D721Med (cell line): ENCODE results near the gene CCDC192.
A peak's percentile ranks its signal among the peaks of the same experiment; 100 is the strongest.
"Not testable (repeated sequence)": the region's sequence is repeated elsewhere in the genome, so short reads cannot be mapped to it uniquely, and the experiment has no call there.

ENCODE experiments used
- DNase-seq: peaks from one replicate; pipeline ENCODE4 v3.0.0; 2011; ENCODE audit warnings: low spot score; ENCODE audit not compliant: insufficient read length
- FAIRE-seq: peaks from 2 replicates; lab custom pipeline; 2011; peaks lifted over from hg19 to GRCh38; lab: Jason Lieb, UNC
- TF ChIP-seq, protein P1 (sequence below): IDR thresholded peaks from 2 replicates; pipeline ENCODE4 v1.5.1; 2012; ENCODE audit warnings: mild to moderate bottlenecking, control low read depth; ENCODE audit not compliant: insufficient read depth; ENCODE audit errors: missing control alignments

Gene CCDC192

GRCh38 chr5:127725673-127726072 is 22.5 kb downstream of the CCDC192 start:
- FAIRE-seq (no peak), DNase-seq (no peak)
- TF ChIP-seq, protein P1, sequence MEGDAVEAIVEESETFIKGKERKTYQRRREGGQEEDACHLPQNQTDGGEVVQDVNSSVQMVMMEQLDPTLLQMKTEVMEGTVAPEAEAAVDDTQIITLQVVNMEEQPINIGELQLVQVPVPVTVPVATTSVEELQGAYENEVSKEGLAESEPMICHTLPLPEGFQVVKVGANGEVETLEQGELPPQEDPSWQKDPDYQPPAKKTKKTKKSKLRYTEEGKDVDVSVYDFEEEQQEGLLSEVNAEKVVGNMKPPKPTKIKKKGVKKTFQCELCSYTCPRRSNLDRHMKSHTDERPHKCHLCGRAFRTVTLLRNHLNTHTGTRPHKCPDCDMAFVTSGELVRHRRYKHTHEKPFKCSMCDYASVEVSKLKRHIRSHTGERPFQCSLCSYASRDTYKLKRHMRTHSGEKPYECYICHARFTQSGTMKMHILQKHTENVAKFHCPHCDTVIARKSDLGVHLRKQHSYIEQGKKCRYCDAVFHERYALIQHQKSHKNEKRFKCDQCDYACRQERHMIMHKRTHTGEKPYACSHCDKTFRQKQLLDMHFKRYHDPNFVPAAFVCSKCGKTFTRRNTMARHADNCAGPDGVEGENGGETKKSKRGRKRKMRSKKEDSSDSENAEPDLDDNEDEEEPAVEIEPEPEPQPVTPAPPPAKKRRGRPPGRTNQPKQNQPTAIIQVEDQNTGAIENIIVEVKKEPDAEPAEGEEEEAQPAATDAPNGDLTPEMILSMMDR = no peak

GRCh38 chr5:127732963-127733362 is 29.8 kb downstream of the CCDC192 start:
- no peak for DNase-seq
- TF ChIP-seq, protein P1 = no peak
- FAIRE-seq = no peak

DNA sequence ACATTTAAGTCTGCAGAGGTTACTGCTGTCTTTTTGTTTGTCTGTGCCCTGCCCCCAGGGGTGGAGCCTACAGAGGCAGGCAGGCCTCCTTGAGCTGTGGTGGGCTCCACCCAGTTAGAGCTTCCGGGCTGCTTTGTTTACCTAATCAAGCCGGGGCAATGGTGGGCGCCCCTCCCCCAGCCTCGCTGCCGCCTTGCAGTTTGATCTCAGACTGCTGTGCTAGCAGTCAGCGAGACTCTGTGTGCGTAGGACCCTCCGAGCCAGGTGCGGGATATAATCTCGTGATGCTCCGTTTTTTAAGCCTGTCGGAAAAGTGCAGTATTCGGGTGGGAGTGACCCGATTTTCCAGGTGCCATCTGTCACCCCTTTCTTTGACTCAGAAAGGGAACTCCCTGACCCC is 36.2 kb downstream of the CCDC192 start:
- FAIRE-seq, DNase-seq: not testable (repeated sequence)

DNA sequence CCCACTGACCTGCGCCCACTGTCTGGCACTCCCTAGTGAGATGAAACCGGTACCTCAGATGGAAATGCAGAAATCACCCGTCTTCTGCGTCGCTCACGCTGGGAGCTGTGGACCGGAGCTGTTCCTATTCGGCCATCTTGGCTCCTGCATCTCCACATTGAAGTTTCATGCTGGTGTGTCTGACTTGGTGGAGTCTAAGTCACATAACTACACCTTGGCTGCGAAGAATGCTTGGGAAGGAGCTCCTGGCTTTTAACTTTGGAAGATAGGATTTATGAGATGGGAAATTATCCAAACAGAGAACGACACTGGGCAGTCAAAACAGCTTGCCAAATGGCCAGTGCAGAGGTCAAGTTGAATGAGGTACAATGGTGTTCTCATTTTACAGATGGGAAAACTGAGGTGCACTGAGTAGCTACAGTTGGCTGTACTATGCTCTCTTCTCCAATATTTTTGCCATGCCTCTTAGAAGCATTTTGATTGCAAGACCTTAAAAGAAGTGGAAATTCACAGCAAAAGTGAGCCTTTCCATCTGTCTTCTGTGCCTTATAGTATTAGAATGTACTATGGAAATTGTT is 36.7 kb downstream of the CCDC192 start:
- no peak for DNase-seq
- FAIRE-seq = no peak
- TF ChIP-seq, protein P1 = no peak

DNA sequence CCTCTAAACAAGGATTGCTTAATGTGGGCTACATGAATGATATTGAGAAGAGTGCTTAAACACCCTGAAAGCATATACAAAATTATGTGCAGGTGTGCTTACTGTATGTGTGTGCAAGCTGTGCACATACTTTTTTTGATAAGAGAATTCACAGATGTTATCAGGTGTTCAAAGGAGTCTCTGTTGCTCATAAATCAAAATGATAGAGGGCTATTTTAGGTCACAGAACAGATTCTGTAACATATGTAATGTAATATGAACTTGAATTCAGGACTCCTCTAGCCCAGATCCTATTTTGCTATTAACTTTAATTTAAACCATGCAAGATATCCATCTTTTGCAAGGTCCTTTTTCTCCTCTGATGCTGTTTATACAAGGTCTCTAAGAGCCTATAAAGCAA is 38.2 kb downstream of the CCDC192 start:
- TF ChIP-seq, protein P1 = no peak
- DNase-seq (no peak), FAIRE-seq (no peak)

DNA sequence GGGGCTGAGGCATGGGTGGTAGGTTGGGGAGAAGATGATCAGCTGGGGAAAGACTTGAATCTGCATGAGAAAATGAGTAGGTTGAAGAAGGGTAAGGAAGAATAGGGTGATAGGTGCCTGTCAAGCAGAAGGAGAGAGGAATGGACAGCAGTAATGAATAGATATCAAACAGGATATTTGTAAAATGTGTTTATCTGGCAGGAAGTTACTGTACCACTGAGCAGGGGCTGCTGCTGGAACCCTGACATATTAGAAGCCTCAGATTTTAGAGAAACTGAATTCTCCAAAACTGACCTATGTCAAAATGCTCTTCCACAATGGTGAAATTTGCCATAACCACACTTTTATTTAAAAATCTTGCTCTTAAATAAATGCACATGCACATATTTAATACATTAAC is 41.0 kb downstream of the CCDC192 start:
- FAIRE-seq (no peak), DNase-seq (no peak)

DNA sequence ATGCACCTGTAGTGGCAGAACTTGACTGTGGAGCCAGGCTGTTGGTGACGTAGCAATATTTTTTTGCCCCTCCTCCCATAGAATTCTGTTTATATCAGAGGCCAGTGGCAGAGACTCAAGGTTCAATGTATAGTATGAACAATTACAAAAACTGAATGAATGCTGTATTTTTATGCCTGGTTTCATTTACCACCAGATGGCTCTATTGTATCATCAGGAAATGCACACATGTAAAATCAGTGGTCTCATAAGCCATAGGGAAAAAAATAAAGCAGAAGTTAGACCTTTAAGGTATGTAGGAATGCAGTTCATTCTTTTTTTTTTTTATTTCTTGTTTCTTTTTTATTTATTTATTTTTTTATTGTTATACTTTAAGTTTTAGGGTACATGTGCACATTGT is 43.6 kb downstream of the CCDC192 start:
- no peak for FAIRE-seq
- TF ChIP-seq, protein P1 = peak; percentile 54
- DNase-seq = no peak

More for the DNA sequence above, 41.0 kb downstream of the CCDC192 start:
- TF ChIP-seq, protein P1 = no peak

DNA sequence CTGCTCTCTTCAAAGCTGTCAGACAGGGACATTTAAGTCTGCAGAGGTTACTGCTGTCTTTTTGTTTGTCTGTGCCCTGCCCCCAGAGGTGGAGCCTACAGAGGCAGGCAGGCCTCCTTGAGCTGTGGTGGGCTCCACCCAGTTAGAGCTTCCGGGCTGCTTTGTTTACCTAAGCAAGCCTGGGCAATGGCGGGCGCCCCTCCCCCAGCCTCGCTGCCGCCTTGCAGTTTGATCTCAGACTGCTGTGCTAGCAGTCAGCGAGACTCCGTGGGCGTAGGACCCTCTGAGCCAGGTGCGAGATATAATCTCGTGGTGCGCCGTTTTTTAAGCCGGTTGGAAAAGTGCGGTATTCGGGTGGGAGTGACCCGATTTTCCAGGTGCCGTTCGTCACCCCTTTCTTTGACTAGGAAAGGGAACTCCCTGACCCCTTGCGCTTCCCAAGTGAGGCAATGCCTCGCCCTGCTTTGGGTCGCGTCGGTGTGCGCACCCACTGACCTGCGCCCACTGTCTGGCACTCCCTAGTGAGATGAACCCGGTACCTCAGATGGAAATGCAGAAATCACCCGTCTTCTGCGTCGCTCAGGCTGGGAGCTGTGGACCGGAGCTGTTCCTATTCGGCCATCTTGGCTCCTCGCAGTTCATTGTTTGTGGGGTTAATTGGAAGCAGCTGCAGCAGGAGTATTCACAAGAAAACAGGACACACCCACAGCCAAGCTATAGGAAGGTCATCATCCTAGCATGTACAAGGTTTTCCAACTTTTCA is 49.5 kb downstream of the CCDC192 start:
- not testable (repeated sequence) for FAIRE-seq

More for the DNA sequence above, 49.5 kb downstream of the CCDC192 start:
- not testable (repeated sequence) for DNase-seq
